ENCODE measurements around the gene MGRN1. TPM values are rescaled to one million over a fixed set of nuclear protein-coding genes. Genes with fewer than 3 reads are reported as not detected.

The MGRN1 gene
- total RNA-seq, 1 donor from 2014 or later, result 201 TPM

GRCh38 chr16:4676831-4677230, 52.2 kb downstream of the MGRN1 start:
- TF ChIP-seq CTCF (IDR thresholded peaks at IDR 0.05), result no peak
- H3K36me3 ChIP-seq, result peaks cover 44 to 65% of the 10 kb centered on the region in 2 donors
- no peaks in the 10 kb centered on the region for H3K27me3 ChIP-seq
- H3K9me3 ChIP-seq, result no peaks in the 10 kb centered on the region
- no peak overlapping the region for H3K27ac ChIP-seq
- H3K4me3 ChIP-seq, result no peak overlapping the region
- H3K4me1 ChIP-seq, result no peaks in the 10 kb centered on the region
- no peak for DNase-seq (ENCODE audit: low spot score in 2 of 2)
- intact Hi-C loops (cut with DNase I), result no loop called here

- TF ChIP-seq CTCF (IDR thresholded peaks at IDR 0.05), result no peak
- Histone ChIP-seq H3K27ac (no peak overlapping the region), H3K36me3 (peaks cover 48 to 66% of the 10 kb centered on the region in 2 donors)
Observed at GRCh38 chr16:4677390-4677789, 52.8 kb downstream of the MGRN1 start.

GRCh38 chr16:4677994-4678393, 53.4 kb downstream of the MGRN1 start:
- Histone ChIP-seq H3K4me3 (no peak overlapping the region), H3K27me3 (no peaks in the 10 kb centered on the region), H3K9me3 (no peaks in the 10 kb centered on the region), H3K36me3 (peaks cover 53 to 72% of the 10 kb centered on the region in 2 donors), H3K27ac (no peak overlapping the region), H3K4me1 (no peaks in the 10 kb centered on the region)
- TF ChIP-seq CTCF (IDR thresholded peaks at IDR 0.05), result no peak
- no peak for DNase-seq (ENCODE audit: low spot score in 2 of 2)
- intact Hi-C loops (cut with DNase I), result no loop called here

More at GRCh38 chr16:4677390-4677789, 52.8 kb downstream of the MGRN1 start:
- no peak for DNase-seq (ENCODE audit: low spot score in 2 of 2)
- Histone ChIP-seq H3K4me1 (no peaks in the 10 kb centered on the region), H3K9me3 (no peaks in the 10 kb centered on the region), H3K4me3 (no peak overlapping the region), H3K27me3 (no peaks in the 10 kb centered on the region)
- intact Hi-C loops (cut with DNase I), result no loop called here

GRCh38 chr16:4678596-4678995, 54.0 kb downstream of the MGRN1 start:
- Histone ChIP-seq H3K4me1 (no peaks in the 10 kb centered on the region), H3K27ac (no peak overlapping the region), H3K9me3 (no peaks in the 10 kb centered on the region), H3K27me3 (no peaks in the 10 kb centered on the region), H3K36me3 (peaks cover 53 to 71% of the 10 kb centered on the region in 2 donors), H3K4me3 (no peak overlapping the region)
- intact Hi-C loops (cut with DNase I), result no loop called here
- DNase-seq (ENCODE audit: low spot score in 2 of 2), result no peak
- no peak for TF ChIP-seq CTCF (IDR thresholded peaks at IDR 0.05)

- H3K36me3 ChIP-seq, result peaks cover 57 to 74% of the 10 kb centered on the region in 2 donors
- H3K27ac ChIP-seq, result peak overlapping the region in 1 of 2 donors; percentile 62
- H3K4me1 ChIP-seq, result no peaks in the 10 kb centered on the region
- intact Hi-C loops (cut with DNase I), result no loop called here
- no peaks in the 10 kb centered on the region for H3K27me3 ChIP-seq
- H3K4me3 ChIP-seq, result no peak overlapping the region
- no peak for TF ChIP-seq CTCF (IDR thresholded peaks at IDR 0.05)
- no peaks in the 10 kb centered on the region for H3K9me3 ChIP-seq
- no peak for DNase-seq (ENCODE audit: low spot score in 2 of 2)
Observed at GRCh38 chr16:4679156-4679849, 54.7 kb downstream of the MGRN1 start.

Data from ascending aorta (tissue), 2 donors.